Measurements from ENCODE around the gene IFI27L2. TPM values are rescaled to one million over a fixed set of nuclear protein-coding genes. Genes with fewer than 3 reads are reported as not detected.

The IFI27L2 gene
- total RNA-seq, 6 experiments from 2014 or later: 1.8 to 7.9 (median 4.1) TPM; not detected in 1

GRCh38 chr14:94172545-94172944 lies 43.1 kb upstream of the IFI27L2 start:
- Histone ChIP-seq H3K36me3 (no peaks in the 10 kb centered on the region), H3K27me3 (no peaks in the 10 kb centered on the region), H3K4me3 (no peak overlapping the region), H3K27ac (no peak overlapping the region), H3K4me1 (peaks cover 0 to 15% (median 2%) of the 10 kb centered on the region in 4 donors), H3K9me3 (no peaks in the 10 kb centered on the region)
- WGBS (ENCODE audit: insufficient coverage, low coverage, low lambda C conversion rate, missing lambda C conversion rate): 79% methylated on average over 5 of the region's 5 CpGs
- TF ChIP-seq POLR2A (IDR thresholded peaks at IDR 0.05): no peak
- TF ChIP-seq, protein P1, sequence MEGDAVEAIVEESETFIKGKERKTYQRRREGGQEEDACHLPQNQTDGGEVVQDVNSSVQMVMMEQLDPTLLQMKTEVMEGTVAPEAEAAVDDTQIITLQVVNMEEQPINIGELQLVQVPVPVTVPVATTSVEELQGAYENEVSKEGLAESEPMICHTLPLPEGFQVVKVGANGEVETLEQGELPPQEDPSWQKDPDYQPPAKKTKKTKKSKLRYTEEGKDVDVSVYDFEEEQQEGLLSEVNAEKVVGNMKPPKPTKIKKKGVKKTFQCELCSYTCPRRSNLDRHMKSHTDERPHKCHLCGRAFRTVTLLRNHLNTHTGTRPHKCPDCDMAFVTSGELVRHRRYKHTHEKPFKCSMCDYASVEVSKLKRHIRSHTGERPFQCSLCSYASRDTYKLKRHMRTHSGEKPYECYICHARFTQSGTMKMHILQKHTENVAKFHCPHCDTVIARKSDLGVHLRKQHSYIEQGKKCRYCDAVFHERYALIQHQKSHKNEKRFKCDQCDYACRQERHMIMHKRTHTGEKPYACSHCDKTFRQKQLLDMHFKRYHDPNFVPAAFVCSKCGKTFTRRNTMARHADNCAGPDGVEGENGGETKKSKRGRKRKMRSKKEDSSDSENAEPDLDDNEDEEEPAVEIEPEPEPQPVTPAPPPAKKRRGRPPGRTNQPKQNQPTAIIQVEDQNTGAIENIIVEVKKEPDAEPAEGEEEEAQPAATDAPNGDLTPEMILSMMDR (IDR thresholded peaks at IDR 0.05): no peak
- intact Hi-C loops (cut with DNase I): no loop called here
- DNase-seq: no peak
- no peak for ATAC-seq

DNA sequence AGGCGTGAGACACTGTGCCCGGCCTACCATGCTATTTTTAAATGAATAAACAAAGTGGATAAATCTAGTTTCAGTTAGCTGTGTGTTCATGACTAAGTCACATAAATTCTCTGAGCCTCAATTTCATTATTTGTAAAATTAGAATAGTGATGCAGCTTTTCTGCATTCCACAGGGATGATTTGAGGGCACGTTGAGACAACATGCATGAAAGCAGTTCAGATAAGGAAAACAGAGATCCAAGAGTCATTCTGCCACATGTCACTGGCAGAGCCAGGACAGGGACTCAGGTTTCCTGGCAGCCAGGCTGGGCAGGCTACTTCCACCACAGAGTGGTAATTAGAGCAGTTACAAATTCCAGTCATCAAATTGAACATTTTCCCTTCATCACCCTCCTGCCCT lies 41.8 kb upstream of the IFI27L2 start:
- WGBS (ENCODE audit: insufficient coverage, low coverage, low lambda C conversion rate, missing lambda C conversion rate): 52% methylated on average over 3 of the region's 3 CpGs
- H3K9me3 ChIP-seq: no peaks in the 10 kb centered on the region
- TF ChIP-seq POLR2A (IDR thresholded peaks at IDR 0.05): no peak
- TF ChIP-seq, protein P1 (IDR thresholded peaks at IDR 0.05): no peak
- ATAC-seq: no peak
- H3K27me3 ChIP-seq: no peaks in the 10 kb centered on the region
- peaks cover 0 to 15% (median 2%) of the 10 kb centered on the region in 4 donors for H3K4me1 ChIP-seq
- intact Hi-C loops (cut with DNase I): no loop called here
- H3K36me3 ChIP-seq: no peaks in the 10 kb centered on the region
- H3K27ac ChIP-seq: no peak overlapping the region
- no peak overlapping the region for H3K4me3 ChIP-seq
- DNase-seq: no peak

- no peak for ATAC-seq
- 57% methylated on average over 6 of the region's 6 CpGs for WGBS (ENCODE audit: insufficient coverage, low coverage, low lambda C conversion rate, missing lambda C conversion rate)
- no peak for DNase-seq
- intact Hi-C loops (cut with DNase I): no loop called here
- TF ChIP-seq POLR2A (IDR thresholded peaks at IDR 0.05): no peak
- TF ChIP-seq, protein P1 (IDR thresholded peaks at IDR 0.05): no peak
- Histone ChIP-seq H3K4me3 (no peak overlapping the region), H3K9me3 (no peaks in the 10 kb centered on the region), H3K27me3 (no peaks in the 10 kb centered on the region), H3K4me1 (peaks cover 0 to 12% (median 2%) of the 10 kb centered on the region in 4 donors), H3K27ac (no peak overlapping the region), H3K36me3 (no peaks in the 10 kb centered on the region)
These were observed 40.7 kb upstream of the IFI27L2 start for GRCh38 chr14:94170136-94170535.

DNA sequence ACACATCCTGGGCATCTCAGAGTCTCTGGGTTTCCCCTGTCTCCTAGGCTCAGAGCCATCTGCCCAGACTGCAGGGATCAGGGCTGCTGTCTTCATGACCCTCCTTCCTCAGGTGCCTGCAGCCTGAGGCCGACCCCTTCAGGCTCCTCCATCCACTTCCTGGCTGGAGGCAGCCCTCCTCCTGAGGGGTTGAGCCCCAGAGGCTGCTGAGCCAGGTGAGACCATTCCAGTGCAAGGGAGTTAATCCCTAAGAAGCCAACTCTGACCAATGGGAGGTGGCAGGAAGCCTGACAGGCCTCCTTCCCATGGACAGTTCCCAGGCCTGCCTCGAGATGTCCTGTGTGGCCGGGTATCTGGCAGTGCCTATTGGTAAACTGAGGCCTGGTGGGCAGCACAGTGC lies 36.3 kb upstream of the IFI27L2 start:
- no peaks in the 10 kb centered on the region for H3K36me3 ChIP-seq
- ATAC-seq (no peak), DNase-seq (no peak)
- H3K4me1 ChIP-seq: no peaks in the 10 kb centered on the region
- no peaks in the 10 kb centered on the region for H3K9me3 ChIP-seq
- TF ChIP-seq, protein P1 (IDR thresholded peaks at IDR 0.05): no peak
- no peak for TF ChIP-seq POLR2A (IDR thresholded peaks at IDR 0.05)
- no peaks in the 10 kb centered on the region for H3K27me3 ChIP-seq
- intact Hi-C loops (cut with DNase I): no loop called here
- no peak overlapping the region for H3K4me3 ChIP-seq
- no peak overlapping the region for H3K27ac ChIP-seq
- 100% methylated on average over 1 of the region's 3 CpGs for WGBS (ENCODE audit: insufficient coverage, low coverage, low lambda C conversion rate, missing lambda C conversion rate)
